Tibial nerve (tissue), 4 donors: ENCODE measurements around the gene AGBL1. TPM values are rescaled to one million over a fixed set of nuclear protein-coding genes. Genes with fewer than 3 reads are reported as not detected.

ENCODE experiments used
- DNase-seq, 2 donors: peaks; one replicate each; pipeline ENCODE4 v3.0.0-alpha.2; 2019; ENCODE audit warnings: low spot score in 2 of 2
- H3K27ac ChIP-seq, 4 donors: fragments of 200-600 bp; sonication (generic) in 3 of 4; one replicate each; pipeline ENCODE4 v1.5.1; 2017 to 2019; ENCODE audit warnings: mild to moderate bottlenecking in 1 of 4
- H3K27me3 ChIP-seq, 2 donors: fragments of 200-600 bp; sonication (generic) in 1 of 2; one replicate each; pipeline versions ENCODE4 v1.5.1 to v1.6.0; 2017 to 2019
- H3K36me3 ChIP-seq, 3 donors: fragments of 200-600 bp; sonication (generic); one replicate each; pipeline ENCODE4 v1.5.1; 2018 to 2019
- H3K4me1 ChIP-seq, 4 donors: fragments of 200-600 bp; sonication (generic) in 3 of 4; one replicate each; pipeline ENCODE4 v1.5.1; 2017 to 2019
- H3K4me3 ChIP-seq, 4 donors: fragments of 200-600 bp; sonication (generic) in 3 of 4; one replicate each; pipeline ENCODE4 v1.5.1; 2017 to 2019; ENCODE audit warnings: mild to moderate bottlenecking in 1 of 4, moderate library complexity in 1 of 4
- H3K9me3 ChIP-seq, 4 donors: fragments of 200-600 bp; sonication (generic) in 3 of 4; one replicate each; pipeline ENCODE4 v1.5.1; 2017 to 2019
- CTCF ChIP-seq, 5 experiments: fragments of 200-600 bp in 3 of 5; fragments of 450-650 bp in 2 of 5; sonication (generic) in 3 of 5; IDR thresholded peaks; one replicate each; pipeline ENCODE4 v1.5.1; 2016 to 2019; ENCODE audit warnings: antibody characterized with exemption in 5 of 5, mild to moderate bottlenecking in 3 of 5, moderate library complexity in 2 of 5
- EP300 ChIP-seq, 2 donors: sonication (generic); formaldehyde crosslinking; IDR thresholded peaks; one replicate each; pipeline ENCODE4 v1.6.1; 2017; ENCODE audit warnings: antibody characterized with exemption in 2 of 2, mild to moderate bottlenecking in 1 of 2
- POLR2A ChIP-seq, 2 donors: fragments of 450-650 bp; IDR thresholded peaks; one replicate each; pipeline ENCODE4 v1.6.1; 2017; ENCODE audit warnings: antibody characterized with exemption in 2 of 2, mild to moderate bottlenecking in 2 of 2, moderate library complexity in 2 of 2
- WGBS, 2 donors: methylation state at CpG; one replicate each; pipeline ENCODE4 v1.1.5; 2018; 5-methylcytosine and 5-hydroxymethylcytosine counted together
- total RNA-seq, 4 donors: library from RNA; depleted of rRNA; stranded (reverse); fragments of >200 nt; gene quantifications; one replicate each; pipeline ENCODE4 v1.1.0, GENCODE V29; 2016

AGBL1 gene
- total RNA-seq, 4 donors from 2014 or later = under 0.01 to 1.2 (median 0.21) TPM; not detected in 1

GRCh38 chr15:86630946-86631345, 551.3 kb downstream of the AGBL1 start:
- 78 to 82% methylated on average over 5 of the region's 5 CpGs for WGBS, 2 donors
- TF ChIP-seq CTCF (IDR thresholded peaks at IDR 0.05) (no peak), POLR2A (IDR thresholded peaks at IDR 0.05) (no peak)
- Histone ChIP-seq H3K27ac (no peak overlapping the region), H3K4me1 (no peaks in the 10 kb centered on the region), H3K27me3 (no peaks in the 10 kb centered on the region), H3K36me3 (no peaks in the 10 kb centered on the region), H3K9me3 (no peaks in the 10 kb centered on the region), H3K4me3 (no peak overlapping the region)
- no peak for DNase-seq

- H3K36me3 ChIP-seq = no peaks in the 10 kb centered on the region
- no peaks in the 10 kb centered on the region for H3K4me1 ChIP-seq
- no peak for DNase-seq
- no peak overlapping the region for H3K4me3 ChIP-seq
- H3K27me3 ChIP-seq = no peaks in the 10 kb centered on the region
- H3K27ac ChIP-seq = no peak overlapping the region
- H3K9me3 ChIP-seq = no peaks in the 10 kb centered on the region
- 79 to 86% methylated on average over 4 of the region's 4 CpGs for WGBS, 2 donors
- TF ChIP-seq EP300 (IDR thresholded peaks at IDR 0.05) (no peak), CTCF (IDR thresholded peaks at IDR 0.05) (no peak), POLR2A (IDR thresholded peaks at IDR 0.05) (no peak)
Measured at GRCh38 chr15:86634146-86634545, 554.5 kb downstream of the AGBL1 start.

GRCh38 chr15:86634992-86635638, 555.4 kb downstream of the AGBL1 start:
- Histone ChIP-seq H3K4me1 (no peaks in the 10 kb centered on the region), H3K27me3 (no peaks in the 10 kb centered on the region), H3K9me3 (no peaks in the 10 kb centered on the region), H3K27ac (no peak overlapping the region), H3K36me3 (no peaks in the 10 kb centered on the region), H3K4me3 (no peak overlapping the region)
- DNase-seq = no peak
- TF ChIP-seq POLR2A (IDR thresholded peaks at IDR 0.05) = no peak
- no peak for TF ChIP-seq CTCF (IDR thresholded peaks at IDR 0.05)
- no peak for TF ChIP-seq EP300 (IDR thresholded peaks at IDR 0.05)
- 62 to 64% methylated on average over 2 of the region's 2 CpGs for WGBS, 2 donors

- no peak for TF ChIP-seq CTCF (IDR thresholded peaks at IDR 0.05)
- TF ChIP-seq POLR2A (IDR thresholded peaks at IDR 0.05) = no peak
- no peak for TF ChIP-seq EP300 (IDR thresholded peaks at IDR 0.05)
- H3K9me3 ChIP-seq = no peaks in the 10 kb centered on the region
- no peak for DNase-seq
- no peak overlapping the region for H3K27ac ChIP-seq
- no peak overlapping the region for H3K4me3 ChIP-seq
- no peaks in the 10 kb centered on the region for H3K4me1 ChIP-seq
- WGBS, 2 donors = 82 to 89% methylated on average over 3 of the region's 3 CpGs
- no peaks in the 10 kb centered on the region for H3K27me3 ChIP-seq
- H3K36me3 ChIP-seq = no peaks in the 10 kb centered on the region
Measured at GRCh38 chr15:86644339-86644738, 564.7 kb downstream of the AGBL1 start.

GRCh38 chr15:86645925-86646500, 566.3 kb downstream of the AGBL1 start:
- DNase-seq = no peak
- H3K27ac ChIP-seq = no peak overlapping the region
- H3K4me3 ChIP-seq = no peak overlapping the region
- TF ChIP-seq EP300 (IDR thresholded peaks at IDR 0.05) (no peak), CTCF (IDR thresholded peaks at IDR 0.05) (no peak), POLR2A (IDR thresholded peaks at IDR 0.05) (no peak)
- no peaks in the 10 kb centered on the region for H3K36me3 ChIP-seq
- no peaks in the 10 kb centered on the region for H3K9me3 ChIP-seq
- 47 to 56% methylated on average over 7 of the region's 7 CpGs for WGBS, 2 donors
- H3K27me3 ChIP-seq = no peaks in the 10 kb centered on the region
- H3K4me1 ChIP-seq = no peaks in the 10 kb centered on the region
